ENCODE results near the gene EVI2B.

GRCh38 chr17:31329221-31329620, 15.4 kb upstream of the EVI2B start:
- TF ChIP-seq, protein P1, sequence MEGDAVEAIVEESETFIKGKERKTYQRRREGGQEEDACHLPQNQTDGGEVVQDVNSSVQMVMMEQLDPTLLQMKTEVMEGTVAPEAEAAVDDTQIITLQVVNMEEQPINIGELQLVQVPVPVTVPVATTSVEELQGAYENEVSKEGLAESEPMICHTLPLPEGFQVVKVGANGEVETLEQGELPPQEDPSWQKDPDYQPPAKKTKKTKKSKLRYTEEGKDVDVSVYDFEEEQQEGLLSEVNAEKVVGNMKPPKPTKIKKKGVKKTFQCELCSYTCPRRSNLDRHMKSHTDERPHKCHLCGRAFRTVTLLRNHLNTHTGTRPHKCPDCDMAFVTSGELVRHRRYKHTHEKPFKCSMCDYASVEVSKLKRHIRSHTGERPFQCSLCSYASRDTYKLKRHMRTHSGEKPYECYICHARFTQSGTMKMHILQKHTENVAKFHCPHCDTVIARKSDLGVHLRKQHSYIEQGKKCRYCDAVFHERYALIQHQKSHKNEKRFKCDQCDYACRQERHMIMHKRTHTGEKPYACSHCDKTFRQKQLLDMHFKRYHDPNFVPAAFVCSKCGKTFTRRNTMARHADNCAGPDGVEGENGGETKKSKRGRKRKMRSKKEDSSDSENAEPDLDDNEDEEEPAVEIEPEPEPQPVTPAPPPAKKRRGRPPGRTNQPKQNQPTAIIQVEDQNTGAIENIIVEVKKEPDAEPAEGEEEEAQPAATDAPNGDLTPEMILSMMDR (conservative IDR thresholded peaks at IDR 0.05): no peak
- no peak for TF ChIP-seq ZFX (IDR thresholded peaks at IDR 0.05)

All from C4-2B (cell line).